ENCODE results near the gene STON2. TPM values are rescaled to one million over a fixed set of nuclear protein-coding genes. Genes with fewer than 3 reads are reported as not detected.

The STON2 gene
- total RNA-seq (10 to 100 TPM; 30.4 to 46.7 TPM), polyA plus RNA-seq (ENCODE audit: insufficient read length in 6 of 6) (10 to 100 TPM in 4 of 6 donors, 1 to 10 TPM in 2; 8.4 to 14.0 (median 10.6) TPM)
- long read RNA-seq, donor 1, partial matches to known transcripts = 14 of 30 reads
- long read RNA-seq, donor 1, other reads (novel, unspliced or antisense) = 16 of 30 reads
- long read RNA-seq, donor 2, partial matches to known transcripts = 5 of 5 reads
- long read RNA-seq, donor 2, other reads (novel, unspliced or antisense) = 0 of 5 reads
- long read RNA-seq, donor 3, partial matches to known transcripts = 0 of 6 reads
- long read RNA-seq, donor 3, other reads (novel, unspliced or antisense) = 6 of 6 reads
- long read RNA-seq, donor 4, partial matches to known transcripts = 0 of 2 reads
- long read RNA-seq, donor 4, other reads (novel, unspliced or antisense) = 2 of 2 reads
- long read RNA-seq, donor 5, partial matches to known transcripts = 0 of 1 reads
- long read RNA-seq, donor 5, other reads (novel, unspliced or antisense) = 0 of 1 reads
- long read RNA-seq, donor 6, partial matches to known transcripts = 0 of 39 reads
- long read RNA-seq, donor 6, other reads (novel, unspliced or antisense) = 39 of 39 reads
- long read RNA-seq, donor 7, partial matches to known transcripts = 7 of 31 reads
- long read RNA-seq, donor 7, other reads (novel, unspliced or antisense) = 24 of 31 reads
- long read RNA-seq, donor 8, partial matches to known transcripts = 0 of 27 reads
- long read RNA-seq, donor 8, other reads (novel, unspliced or antisense) = 26 of 27 reads
- long read RNA-seq, donor 9 = 0 reads
- long read RNA-seq, donor 10, partial matches to known transcripts = 0 of 3 reads
- long read RNA-seq, donor 10, other reads (novel, unspliced or antisense) = 3 of 3 reads
- long read RNA-seq, donor 11 = 0 reads
- long read RNA-seq, donor 12, partial matches to known transcripts = 27 of 39 reads
- long read RNA-seq, donor 12, other reads (novel, unspliced or antisense) = 12 of 39 reads

DNA sequence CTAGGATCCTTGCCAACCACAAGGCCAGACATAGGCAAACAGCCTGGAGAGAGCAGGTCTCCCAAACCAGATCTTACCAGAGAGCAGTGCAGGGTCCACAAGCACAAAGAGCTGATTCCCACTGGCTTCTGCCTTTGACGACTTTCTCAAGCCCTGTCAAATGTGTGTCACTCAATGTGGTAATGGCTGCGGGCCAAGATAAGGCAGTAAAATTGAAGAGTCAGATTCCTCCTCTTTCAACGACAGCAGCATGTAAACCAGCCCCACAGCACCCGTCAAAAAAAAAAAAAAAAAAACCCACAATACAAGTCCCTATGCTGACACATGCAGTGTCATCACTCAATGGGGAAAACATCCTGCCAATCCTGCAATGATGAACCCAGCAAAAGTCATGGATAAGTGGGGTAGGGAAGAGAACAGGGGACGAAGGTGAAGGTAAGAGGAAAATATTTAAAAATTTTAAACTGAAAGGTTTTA is at the start of gene STON2:
Gene STON2, minus strand, starts transcription at position 123 of the 477 bp plus-strand sequence. CDS start 1,942 bp downstream, outside the sequence.
- intact Hi-C loops (cut with DNase I) = no loop called here
- peak within 1 kb of the TSS; percentile 61 to 83 for H3K27ac ChIP-seq
- TF ChIP-seq CTCF (IDR thresholded peaks at IDR 0.05) = no peak
- DNase-seq (peak in 1 of 4 donors; percentile 66), ATAC-seq (peak; percentile 52)
- peaks cover 5 to 15% of the 10 kb centered on the region in 2 donors for H3K4me1 ChIP-seq
- H3K9me3 ChIP-seq = no peaks in the 10 kb centered on the region
- H3K36me3 ChIP-seq = no peaks in the 10 kb centered on the region
- H3K27me3 ChIP-seq = peaks cover 0 to 62% of the 10 kb centered on the region in 2 donors
- no peak within 1 kb of the TSS for H3K4me3 ChIP-seq

- peaks cover 0 to 38% of the 10 kb centered on the region in 2 donors for H3K27me3 ChIP-seq
- DNase-seq (no peak), ATAC-seq (no peak)
- no peak for TF ChIP-seq CTCF (IDR thresholded peaks at IDR 0.05)
- H3K4me3 ChIP-seq = no peak overlapping the region
- H3K9me3 ChIP-seq = no peaks in the 10 kb centered on the region
- intact Hi-C loops (cut with DNase I) = no loop called here
- no peaks in the 10 kb centered on the region for H3K36me3 ChIP-seq
- H3K27ac ChIP-seq = no peak overlapping the region
- H3K4me1 ChIP-seq = peaks cover 4 to 11% of the 10 kb centered on the region in 2 donors
Measured at GRCh38 chr14:81449576-81449975, 49.5 kb upstream of the STON2 start.

DNA sequence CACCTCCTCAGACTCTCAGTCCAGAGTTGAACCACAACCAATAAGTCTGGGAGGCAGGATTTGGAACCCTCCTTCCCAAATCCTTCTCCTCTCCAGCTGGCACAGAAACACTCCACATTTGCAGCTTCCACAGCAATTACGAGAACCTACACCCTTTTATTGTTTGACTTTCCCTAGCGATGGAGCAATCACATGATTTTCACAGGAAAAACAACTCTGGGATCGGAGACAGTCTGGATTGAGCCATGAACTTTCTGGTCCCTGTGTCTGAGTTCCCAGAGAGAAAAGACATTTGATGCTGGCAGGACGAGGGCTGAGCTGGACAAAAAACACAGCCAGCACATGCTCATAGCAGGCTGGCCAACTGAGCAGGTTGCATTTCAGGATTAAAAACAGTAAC is 49.0 kb upstream of the STON2 start:
- Histone ChIP-seq H3K4me1 (peaks cover 4 to 11% of the 10 kb centered on the region in 2 donors), H3K9me3 (no peaks in the 10 kb centered on the region), H3K27ac (no peak overlapping the region), H3K27me3 (peaks cover 0 to 39% of the 10 kb centered on the region in 2 donors), H3K4me3 (no peak overlapping the region), H3K36me3 (no peaks in the 10 kb centered on the region)
- TF ChIP-seq CTCF (IDR thresholded peaks at IDR 0.05) = no peak
- ATAC-seq (peak; percentile 34), DNase-seq (peak in 1 of 4 donors; percentile 35)
- intact Hi-C loops (cut with DNase I) = no loop called here

DNA sequence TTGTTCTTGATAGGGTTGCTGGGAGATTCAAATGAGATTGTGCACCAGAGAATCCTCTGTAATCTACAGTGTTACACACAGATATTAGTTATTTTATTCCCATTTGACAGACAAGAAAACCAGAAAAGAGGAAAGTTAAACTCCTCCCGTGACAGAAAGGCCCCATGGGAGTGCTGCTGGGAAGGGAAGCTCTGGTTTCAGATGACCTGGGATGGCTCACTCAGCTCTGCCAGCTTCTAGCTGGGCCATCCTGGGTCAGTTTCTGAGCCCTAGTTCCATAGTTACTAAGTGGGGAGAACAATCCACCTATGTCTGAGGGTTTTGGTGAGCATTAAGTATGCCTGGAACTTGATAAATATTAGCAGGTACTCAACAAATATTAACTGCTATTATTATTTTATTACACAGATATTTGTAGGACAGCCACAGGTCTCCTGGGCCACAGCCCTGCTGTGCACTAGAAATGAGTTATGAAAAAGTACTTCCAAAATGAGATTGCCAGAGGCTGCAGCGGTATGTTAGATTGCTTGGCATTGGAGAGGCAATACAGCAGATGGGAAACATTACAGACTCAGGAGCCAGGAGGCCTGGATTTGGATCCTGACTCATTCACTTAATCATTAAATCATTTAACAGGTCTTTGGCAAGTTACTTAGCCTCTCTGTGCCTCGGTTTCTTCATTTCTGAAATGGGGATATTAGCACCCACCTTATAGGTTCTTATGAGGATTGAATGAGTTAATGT is 47.1 kb upstream of the STON2 start:
- TF ChIP-seq CTCF (IDR thresholded peaks at IDR 0.05) = no peak
- Histone ChIP-seq H3K27ac (no peak overlapping the region), H3K4me3 (no peak overlapping the region), H3K9me3 (no peaks in the 10 kb centered on the region), H3K27me3 (peaks cover under 1 to 51% of the 10 kb centered on the region in 2 donors), H3K36me3 (no peaks in the 10 kb centered on the region), H3K4me1 (peaks cover 0 to 7% of the 10 kb centered on the region in 2 donors)
- intact Hi-C loops (cut with DNase I) = no loop called here
- DNase-seq = no peak
- no peak for ATAC-seq
